Uterus (tissue), 2 donors: Measurements from ENCODE around the gene IKBKE.

Experiments used
- POLR2A ChIP-seq, 2 donors: fragments of 450-650 bp; IDR thresholded peaks; one replicate each; pipeline ENCODE4 v1.6.1; 2016; ENCODE audit warnings: antibody characterized with exemption in 2 of 2, mild to moderate bottlenecking in 1 of 2, moderate library complexity in 1 of 2
- TF ChIP-seq, protein P1 (sequence below), 4 experiments: fragments of 200-600 bp in 2 of 4; fragments of 450-650 bp in 2 of 4; sonication (generic) in 2 of 4; IDR thresholded peaks; one replicate each; pipeline ENCODE4 v1.5.1; 2016 to 2019; ENCODE audit warnings: antibody characterized with exemption in 4 of 4, mild to moderate bottlenecking in 2 of 4, moderate library complexity in 1 of 4

DNA sequence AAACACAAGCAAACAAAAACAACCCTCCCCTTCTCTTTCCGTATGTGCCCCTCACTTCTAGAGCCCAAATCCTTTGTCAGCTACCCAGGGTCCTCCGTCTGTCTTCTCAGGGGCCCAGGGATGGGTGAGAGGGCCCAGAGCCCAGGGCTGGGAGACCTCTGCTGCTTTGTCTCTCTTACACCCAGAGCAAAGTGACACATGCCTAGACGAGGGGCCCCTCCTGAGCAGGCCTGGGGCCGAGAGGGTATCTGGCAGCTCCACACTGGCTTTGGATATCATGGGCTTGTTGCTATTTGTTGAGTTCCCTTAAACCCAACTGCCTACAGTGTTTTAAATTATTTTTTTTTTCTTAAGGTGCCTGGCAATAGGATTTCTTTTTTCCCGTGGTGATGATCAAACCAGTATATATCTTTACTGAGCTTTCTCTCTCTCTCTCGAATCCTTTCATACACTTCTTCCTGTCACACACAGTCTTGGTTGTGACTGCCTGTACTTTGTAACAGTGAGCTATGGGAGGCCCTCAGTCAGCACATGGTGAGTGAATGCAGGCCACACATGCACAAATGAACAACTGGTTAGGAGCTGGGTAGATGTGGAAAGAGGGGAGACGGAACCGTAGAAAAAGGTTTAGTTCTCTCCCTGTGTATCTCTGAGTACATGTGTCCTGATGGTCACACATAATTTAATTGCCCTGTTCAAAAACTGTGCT is 51.6 kb downstream of the IKBKE start:
- TF ChIP-seq, protein P1, sequence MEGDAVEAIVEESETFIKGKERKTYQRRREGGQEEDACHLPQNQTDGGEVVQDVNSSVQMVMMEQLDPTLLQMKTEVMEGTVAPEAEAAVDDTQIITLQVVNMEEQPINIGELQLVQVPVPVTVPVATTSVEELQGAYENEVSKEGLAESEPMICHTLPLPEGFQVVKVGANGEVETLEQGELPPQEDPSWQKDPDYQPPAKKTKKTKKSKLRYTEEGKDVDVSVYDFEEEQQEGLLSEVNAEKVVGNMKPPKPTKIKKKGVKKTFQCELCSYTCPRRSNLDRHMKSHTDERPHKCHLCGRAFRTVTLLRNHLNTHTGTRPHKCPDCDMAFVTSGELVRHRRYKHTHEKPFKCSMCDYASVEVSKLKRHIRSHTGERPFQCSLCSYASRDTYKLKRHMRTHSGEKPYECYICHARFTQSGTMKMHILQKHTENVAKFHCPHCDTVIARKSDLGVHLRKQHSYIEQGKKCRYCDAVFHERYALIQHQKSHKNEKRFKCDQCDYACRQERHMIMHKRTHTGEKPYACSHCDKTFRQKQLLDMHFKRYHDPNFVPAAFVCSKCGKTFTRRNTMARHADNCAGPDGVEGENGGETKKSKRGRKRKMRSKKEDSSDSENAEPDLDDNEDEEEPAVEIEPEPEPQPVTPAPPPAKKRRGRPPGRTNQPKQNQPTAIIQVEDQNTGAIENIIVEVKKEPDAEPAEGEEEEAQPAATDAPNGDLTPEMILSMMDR (IDR thresholded peaks at IDR 0.05) = no peak
- no peak for TF ChIP-seq POLR2A (IDR thresholded peaks at IDR 0.05)
